A549 (cell line): ENCODE data around the gene KCNN3. TPM values are rescaled to one million over a fixed set of nuclear protein-coding genes. Genes with fewer than 3 reads are reported as not detected.
A peak's percentile ranks its signal among the peaks of the same experiment; 100 is the strongest.

Experiments used
- ATAC-seq, 2 experiments: fragments of 200-7000 bp in 1 of 2; fragments of >200 bp in 1 of 2; cut with Nextera tagmentation in 1 of 2; cut with Tn5 transposase in 1 of 2; 3 replicates each; pipeline versions ENCODE4 v1.8.0 to v1.9.1; 2018 to 2020; ENCODE audit warnings: mild to moderate bottlenecking in 1 of 2, moderate library complexity in 1 of 2
- CTCF ChIA-PET: fragments of 300-600 bp; sonication (Branson Sonifier 250); formaldehyde crosslinking; extraction: SDS; loops from one replicate; lab custom pipeline; 2021; ENCODE audit warnings: antibody characterized with exemption, inconsistent platforms; lab: Yijun Ruan, JAX
- POLR2A ChIA-PET: fragments of 350-600 bp; formaldehyde crosslinking; extraction: SDS; loops from one replicate; lab custom pipeline; 2021; ENCODE audit warnings: antibody characterized with exemption, inconsistent platforms; lab: Yijun Ruan, JAX
- DNase-seq, 2 experiments: peaks; one replicate each; pipeline versions ENCODE4 v3.0.0 to v3.0.0-alpha.2; 2011 to 2016; ENCODE audit warnings: low read depth in 1 of 2, low spot score in 1 of 2
- FAIRE-seq: peaks from 2 replicates; lab custom pipeline; 2011; peaks lifted over from hg19 to GRCh38; lab: Jason Lieb, UNC
- H3K27ac ChIP-seq, 2 experiments: fragments of >200 bp; sonication (Bioruptor Twin); formaldehyde crosslinking; 3 replicates each; pipeline ENCODE4 v1.5.1; 2016 to 2017
- H3K4me1 ChIP-seq: fragments of >200 bp; sonication (Bioruptor Twin); formaldehyde crosslinking; 3 replicates; pipeline ENCODE4 v1.6.1; 2016
- H3K4me2 ChIP-seq: fragments of >200 bp; sonication (Bioruptor Twin); formaldehyde crosslinking; 3 replicates; pipeline ENCODE4 v1.6.1; 2016
- H3K4me3 ChIP-seq: fragments of >200 bp; sonication (Bioruptor Twin); formaldehyde crosslinking; 3 replicates; pipeline ENCODE4 v1.5.1; 2016
- H3K9me3 ChIP-seq: fragments of >200 bp; sonication (Bioruptor Twin); formaldehyde crosslinking; 3 replicates; pipeline ENCODE4 v1.6.1; 2016
- CBX8 ChIP-seq: fragments of 200-600 bp; sonication (generic); IDR thresholded peaks from 2 replicates; pipeline ENCODE4 v1.6.1; 2016
- CEBPB ChIP-seq, 2 experiments: fragments of >200 bp in 1 of 2; sonication (Bioruptor Twin) in 1 of 2; formaldehyde crosslinking in 1 of 2; IDR thresholded peaks; 2 replicates each; pipeline ENCODE4 v1.6.1; 2012 to 2016
- CHD2 ChIP-seq: fragments of 150-350 bp; IDR thresholded peaks from 2 replicates; pipeline ENCODE4 v1.6.1; 2014; ENCODE audit warnings: low read length; ENCODE audit not compliant: partially characterized antibody
- EHF ChIP-seq: fragments of 250-450 bp; sonication (Bioruptor Pico); IDR thresholded peaks from 2 replicates; pipeline ENCODE4 v1.5.0; 2020; ENCODE audit warnings: mild to moderate bottlenecking
- ELK1 ChIP-seq: fragments of 150-350 bp; IDR thresholded peaks from 2 replicates; pipeline ENCODE4 v1.6.1; 2014; ENCODE audit warnings: low read depth, mild to moderate bottlenecking, low read length
- ESRRA ChIP-seq: fragments of 150-350 bp; IDR thresholded peaks from 2 replicates; pipeline ENCODE4 v1.6.1; 2014; ENCODE audit warnings: mild to moderate bottlenecking, low read length, borderline replicate concordance
- FOSL2 ChIP-seq, 2 experiments: fragments of 450-650 bp in 1 of 2; fragments of >200 bp in 1 of 2; sonication (Bioruptor Twin) in 1 of 2; formaldehyde crosslinking; IDR thresholded peaks; 2 replicates each; pipeline versions ENCODE4 v1.5.0 to v1.6.1; 2016 to 2020; ENCODE audit warnings: mild to moderate bottlenecking in 1 of 2, moderate library complexity in 1 of 2
- GATA3 ChIP-seq: IDR thresholded peaks from 2 replicates; pipeline ENCODE4 v1.6.1; 2012; ENCODE audit warnings: borderline replicate concordance
- HDAC2 ChIP-seq: fragments of 200-600 bp; sonication (generic); IDR thresholded peaks from 2 replicates; pipeline ENCODE4 v1.6.1; 2016
- HOXB13 ChIP-seq: fragments of 250-450 bp; sonication (Bioruptor Pico); IDR thresholded peaks from 2 replicates; pipeline ENCODE4 v1.5.0; 2020; ENCODE audit warnings: low read depth, mild to moderate bottlenecking, moderate library complexity
- JUN ChIP-seq, 2 experiments: fragments of >200 bp; sonication (Bioruptor Twin); formaldehyde crosslinking; IDR thresholded peaks; 2 replicates in 1 of 2; 3 replicates in 1 of 2; pipeline ENCODE4 v1.6.1; 2016 to 2017
- JUNB ChIP-seq: fragments of >200 bp; sonication (Bioruptor Twin); formaldehyde crosslinking; IDR thresholded peaks from 2 replicates; pipeline ENCODE4 v1.6.1; 2016
- KDM5A ChIP-seq: fragments of 200-600 bp; sonication (generic); IDR thresholded peaks from 2 replicates; pipeline ENCODE4 v1.6.1; 2016; ENCODE audit warnings: antibody characterized with exemption, mild to moderate bottlenecking
- MAFK ChIP-seq: fragments of 450-650 bp; IDR thresholded peaks from 2 replicates; pipeline ENCODE4 v1.6.1; 2014; ENCODE audit not compliant: partially characterized antibody
- MYC ChIP-seq: IDR thresholded peaks from 2 replicates; pipeline ENCODE4 v1.6.1; 2012; ENCODE audit warnings: mild to moderate bottlenecking, inconsistent platforms, low read length, improper control_type of control experiment, borderline replicate concordance
- RAD21 ChIP-seq, 2 experiments: fragments of >200 bp in 1 of 2; sonication (Bioruptor Twin) in 1 of 2; formaldehyde crosslinking in 1 of 2; IDR thresholded peaks in 1 of 2; conservative IDR thresholded peaks in 1 of 2; 2 replicates in 1 of 2; 3 replicates in 1 of 2; pipeline ENCODE4 v1.6.1; 2012 to 2018; ENCODE audit warnings: inconsistent platforms in 1 of 2
- RARB ChIP-seq: fragments of 250-450 bp; sonication (Bioruptor Pico); IDR thresholded peaks from 2 replicates; pipeline ENCODE4 v1.8.0; 2021; ENCODE audit warnings: mild to moderate bottlenecking, moderate library complexity
- RNF2 ChIP-seq: fragments of 200-600 bp; sonication (generic); IDR thresholded peaks from 2 replicates; pipeline ENCODE4 v1.6.1; 2016; ENCODE audit warnings: low read depth, mild to moderate bottlenecking, antibody characterized with exemption, moderate library complexity, borderline replicate concordance
- SMC3 ChIP-seq: fragments of >200 bp; sonication (Bioruptor Twin); formaldehyde crosslinking; IDR thresholded peaks from 3 replicates; pipeline ENCODE4 v1.6.1; 2018; ENCODE audit warnings: inconsistent platforms
- TP53 ChIP-seq: fragments of 250-450 bp; sonication (Bioruptor Pico); IDR thresholded peaks from 2 replicates; pipeline ENCODE4 v1.5.0; 2021; ENCODE audit warnings: mild to moderate bottlenecking, moderate library complexity
- WGBS: methylation state at CpG from one replicate; pipeline ENCODE4 v1.1.6; 2017; ENCODE audit errors: missing lambda C conversion rate; 5-methylcytosine and 5-hydroxymethylcytosine counted together
- polyA plus RNA-seq, 4 experiments: library from polyadenylated mRNA; depleted of rRNA in 3 of 4; stranded (reverse); fragments of >200 nt; fragmentation: RNase III in 1 of 4; extraction: RNeasy Plus Mini Kit Qiagen cat#74134 plus additional on column Dnase treatment in 1 of 4; gene quantifications; 2 replicates in 3 of 4; 3 replicates in 1 of 4; pipeline ENCODE4 v1.2.3, GENCODE V29; 2011 to 2017
- TF ChIP-seq, protein P1 (sequence below): fragments of 250-450 bp; sonication (Bioruptor Pico); IDR thresholded peaks from 2 replicates; pipeline ENCODE4 v1.5.0; 2020; ENCODE audit warnings: low read depth, mild to moderate bottlenecking, moderate library complexity
- TF ChIP-seq, protein P2 (sequence below): fragments of >200 bp; sonication (Bioruptor Twin); formaldehyde crosslinking; IDR thresholded peaks from 2 replicates; pipeline ENCODE4 v1.6.1; 2016
- TF ChIP-seq, protein P3 (sequence below): fragments of >200 bp; sonication (Bioruptor Twin); formaldehyde crosslinking; IDR thresholded peaks from 3 replicates; pipeline ENCODE4 v1.5.1; 2016

The KCNN3 gene
- polyA plus RNA-seq, 2 of the 4 experiments (the other 2 are of a cell fraction): 0.01 to 0.03 TPM

- Histone ChIP-seq H3K9me3 (no peaks in the 10 kb centered on the region), H3K27ac (no peak overlapping the region), H3K4me1 (0 out of 3 replicates have a peak, but pooled peaks cover 5% of the 10 kb centered on the region), H3K4me3 (no peak overlapping the region), H3K4me2 (no peak overlapping the region)
- FAIRE-seq (no peak), ATAC-seq (0 out of 6 replicates have a peak, but pooled peaks have one; percentile 10 to 13), DNase-seq (no peak)
- ChIA-PET POLR2A (no interaction called here), CTCF (interaction anchor here (0.8 to 13.6 kb wide), 8 partner anchors 9 to 205 kb away, joined by 3 to 94 read pairs (median 3); no protein-coding TSS in a partner anchor)
- WGBS: 20% methylated on average over 5 of the region's 5 CpGs
- TF ChIP-seq MAFK: no peak
- no peak; a peak in 1 of 4 replicates for TF ChIP-seq CEBPB (IDR thresholded peaks at IDR 0.05)
- no peak for TF ChIP-seq HDAC2
- TF ChIP-seq EHF (CRISPR knock-in tag): no peak
- TF ChIP-seq, protein P1, sequence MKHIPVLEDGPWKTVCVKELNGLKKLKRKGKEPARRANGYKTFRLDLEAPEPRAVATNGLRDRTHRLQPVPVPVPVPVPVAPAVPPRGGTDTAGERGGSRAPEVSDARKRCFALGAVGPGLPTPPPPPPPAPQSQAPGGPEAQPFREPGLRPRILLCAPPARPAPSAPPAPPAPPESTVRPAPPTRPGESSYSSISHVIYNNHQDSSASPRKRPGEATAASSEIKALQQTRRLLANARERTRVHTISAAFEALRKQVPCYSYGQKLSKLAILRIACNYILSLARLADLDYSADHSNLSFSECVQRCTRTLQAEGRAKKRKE (CRISPR knock-in tag): no peak
Measured at GRCh38 chr1:154751690-154752089, 118.4 kb downstream of the KCNN3 start.

DNA sequence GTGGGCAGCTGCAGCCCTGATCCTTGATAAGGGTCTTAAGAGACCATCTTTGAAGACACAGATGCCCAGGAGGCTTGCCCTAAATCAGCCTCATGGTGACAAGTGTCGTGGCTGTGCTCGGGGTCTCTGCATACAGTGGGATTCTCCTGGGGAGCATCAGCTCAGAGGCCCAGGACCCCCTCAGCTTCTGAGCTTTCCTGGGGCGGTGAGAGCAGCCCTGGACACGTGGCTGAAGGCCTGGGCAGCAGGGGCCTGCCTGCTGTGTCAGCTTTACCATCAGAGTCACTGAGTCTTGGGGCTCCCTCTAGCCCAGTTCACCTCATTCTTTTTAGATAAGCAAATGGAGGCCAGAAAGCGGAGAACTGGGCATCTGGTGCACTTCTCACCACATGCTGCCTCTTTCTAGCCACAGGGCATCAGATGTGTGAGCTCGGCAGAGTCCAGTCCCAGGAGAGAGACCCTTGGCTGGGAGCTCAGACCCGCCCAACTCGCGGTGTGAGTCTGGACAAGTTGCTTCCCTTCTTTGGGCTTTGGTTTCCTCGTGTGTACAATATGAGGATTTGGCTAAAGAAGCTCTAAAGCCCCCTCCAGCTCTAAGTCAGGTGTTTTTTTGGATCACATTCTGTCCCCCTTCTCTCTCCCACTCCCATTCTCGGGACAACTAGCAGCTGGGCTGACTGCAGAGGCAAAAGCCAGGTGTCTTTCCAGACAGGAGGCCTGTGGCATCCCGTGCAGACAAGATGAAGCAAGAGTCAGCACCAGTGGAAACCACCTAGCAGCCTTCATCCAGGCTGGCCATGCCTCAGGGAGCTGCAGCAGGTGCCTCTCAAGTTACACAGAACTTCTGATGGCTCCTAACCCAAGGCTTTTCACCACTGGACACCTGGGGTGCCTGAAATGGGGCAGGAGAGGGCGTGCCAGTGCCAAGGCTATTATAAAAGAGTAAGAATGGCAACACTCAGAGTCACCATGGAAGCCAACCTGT, 119.1 kb downstream of the KCNN3 start:
- CTCF ChIA-PET: interaction anchor here (0.6 to 13.6 kb wide), 20 partner anchors 10 to 620 kb away, joined by 3 to 94 read pairs (median 3); no protein-coding TSS in a partner anchor
- ATAC-seq (no peak), FAIRE-seq (no peak), DNase-seq (no peak)
- no peak overlapping the region for H3K27ac ChIP-seq
- POLR2A ChIA-PET: no interaction called here
- H3K4me2 ChIP-seq: no peak overlapping the region
- H3K4me3 ChIP-seq: no peak overlapping the region
- no peak for TF ChIP-seq RNF2
- no peak for TF ChIP-seq GATA3
- TF ChIP-seq JUNB: no peak
- no peak for TF ChIP-seq CBX8
- TF ChIP-seq FOSL2 (IDR thresholded peaks at IDR 0.05): no peak
- TF ChIP-seq FOSL2 (CRISPR knock-in tag; IDR thresholded peaks at IDR 0.05): no peak
- no peak for TF ChIP-seq RARB (CRISPR knock-in tag)
- TF ChIP-seq CHD2: no peak
- no peak for TF ChIP-seq MYC
- no peak for TF ChIP-seq ELK1
- TF ChIP-seq, protein P2, sequence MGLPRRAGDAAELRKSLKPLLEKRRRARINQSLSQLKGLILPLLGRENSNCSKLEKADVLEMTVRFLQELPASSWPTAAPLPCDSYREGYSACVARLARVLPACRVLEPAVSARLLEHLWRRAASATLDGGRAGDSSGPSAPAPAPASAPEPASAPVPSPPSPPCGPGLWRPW: no peak
- no peak for TF ChIP-seq MAFK
- TF ChIP-seq KDM5A: no peak
- no peak for TF ChIP-seq JUN (IDR thresholded peaks at IDR 0.05)
- 52% methylated on average over 13 of the region's 13 CpGs for WGBS
- no peaks in the 10 kb centered on the region for H3K9me3 ChIP-seq
- 0 out of 3 replicates have a peak, but pooled peaks cover under 1% of the 10 kb centered on the region for H3K4me1 ChIP-seq

DNA sequence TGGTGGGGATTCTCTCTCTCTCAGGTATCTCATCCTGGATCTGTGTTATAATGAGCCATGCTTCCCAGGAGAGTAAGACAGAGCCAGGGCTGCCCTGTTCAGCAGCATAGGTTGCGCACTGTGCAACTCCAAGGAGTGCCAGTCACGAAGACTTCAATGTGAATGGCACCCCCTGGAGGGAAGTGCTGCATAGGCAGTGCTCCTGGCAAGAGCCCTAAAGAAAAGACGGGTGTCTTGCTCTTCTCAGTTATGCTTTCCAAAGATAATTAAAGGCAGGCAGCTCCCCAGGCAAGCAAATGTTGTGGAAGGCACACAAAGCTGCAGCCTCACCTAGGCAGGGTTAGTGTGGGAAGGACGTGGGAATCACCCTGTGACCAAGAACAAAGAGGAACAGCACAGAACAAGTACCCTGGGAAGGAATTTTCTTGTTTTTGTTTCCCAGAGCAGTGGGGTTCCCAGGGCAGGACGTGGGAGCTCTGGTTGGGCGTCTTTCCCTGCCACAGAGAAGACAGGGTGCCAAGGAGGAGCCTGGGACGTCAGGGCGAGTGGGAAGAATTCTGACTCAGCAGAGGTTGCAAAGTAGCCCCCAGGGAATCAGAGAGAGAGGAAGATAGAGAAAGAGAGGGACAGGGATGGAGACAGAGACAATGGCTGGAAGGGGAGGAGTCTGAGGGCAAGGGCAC, 120.9 kb downstream of the KCNN3 start:
- CTCF ChIA-PET: interaction anchor here (1.0 to 13.6 kb wide), 11 partner anchors 8 to 270 kb away, joined by 3 to 94 read pairs (median 5); no protein-coding TSS in a partner anchor
- Histone ChIP-seq H3K27ac (no peak overlapping the region), H3K4me3 (no peak overlapping the region), H3K9me3 (no peaks in the 10 kb centered on the region), H3K4me2 (no peak overlapping the region), H3K4me1 (no peaks in the 10 kb centered on the region)
- FAIRE-seq (no peak), DNase-seq (peak; percentile 55 to 67), ATAC-seq (peak; percentile 86 to 95)
- POLR2A ChIA-PET: no interaction called here
- TF ChIP-seq RAD21 (conservative IDR thresholded peaks at IDR 0.05 in 1 of 2, IDR thresholded peaks at IDR 0.05 in 1 of 2): peak; percentile 63 to 69
- no peak for TF ChIP-seq HOXB13 (CRISPR knock-in tag)
- TF ChIP-seq SMC3: peak; percentile 61
- TF ChIP-seq, protein P3, sequence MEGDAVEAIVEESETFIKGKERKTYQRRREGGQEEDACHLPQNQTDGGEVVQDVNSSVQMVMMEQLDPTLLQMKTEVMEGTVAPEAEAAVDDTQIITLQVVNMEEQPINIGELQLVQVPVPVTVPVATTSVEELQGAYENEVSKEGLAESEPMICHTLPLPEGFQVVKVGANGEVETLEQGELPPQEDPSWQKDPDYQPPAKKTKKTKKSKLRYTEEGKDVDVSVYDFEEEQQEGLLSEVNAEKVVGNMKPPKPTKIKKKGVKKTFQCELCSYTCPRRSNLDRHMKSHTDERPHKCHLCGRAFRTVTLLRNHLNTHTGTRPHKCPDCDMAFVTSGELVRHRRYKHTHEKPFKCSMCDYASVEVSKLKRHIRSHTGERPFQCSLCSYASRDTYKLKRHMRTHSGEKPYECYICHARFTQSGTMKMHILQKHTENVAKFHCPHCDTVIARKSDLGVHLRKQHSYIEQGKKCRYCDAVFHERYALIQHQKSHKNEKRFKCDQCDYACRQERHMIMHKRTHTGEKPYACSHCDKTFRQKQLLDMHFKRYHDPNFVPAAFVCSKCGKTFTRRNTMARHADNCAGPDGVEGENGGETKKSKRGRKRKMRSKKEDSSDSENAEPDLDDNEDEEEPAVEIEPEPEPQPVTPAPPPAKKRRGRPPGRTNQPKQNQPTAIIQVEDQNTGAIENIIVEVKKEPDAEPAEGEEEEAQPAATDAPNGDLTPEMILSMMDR: peak; percentile 50
- TF ChIP-seq TP53 (CRISPR knock-in tag): no peak
- TF ChIP-seq ESRRA: no peak
- 18% methylated on average over 8 of the region's 8 CpGs for WGBS
